Activated B cell treated with CpG ODN at 0.5 μM for 24 hours (primary cell): Measurements from ENCODE around the gene PPM1E. TPM values are rescaled to one million over a fixed set of nuclear protein-coding genes. Genes with fewer than 3 reads are reported as not detected.

ENCODE experiments used
- ATAC-seq: fragments of 200-7000 bp; cut with Tn5 transposase; one replicate; pipeline ENCODE4 v1.10.0; 2021; ENCODE audit warnings: low read depth, mild to moderate bottlenecking, moderate library complexity
- CTCF ChIA-PET: fragments of 350-600 bp; sonication (Branson Sonifier 250); formaldehyde crosslinking; loops from one replicate; lab custom pipeline; 2021; ENCODE audit warnings: antibody characterized with exemption; lab: Charles Lee
- POLR2A ChIA-PET: fragments of 350-600 bp; sonication (Branson Sonifier 250); formaldehyde crosslinking; loops from one replicate; lab custom pipeline; 2021; ENCODE audit warnings: antibody characterized with exemption; lab: Charles Lee
- DNase-seq: peaks from one replicate; pipeline ENCODE4 v3.0.0; 2022
- H3K27ac Mint-ChIP-seq: one replicate; pipeline ENCODE4 v1.8.0; 2020; ENCODE audit warnings: mixed read lengths
- H3K27me3 Mint-ChIP-seq: one replicate; pipeline ENCODE4 v1.8.0; 2021; ENCODE audit warnings: mixed read lengths
- H3K36me3 Mint-ChIP-seq: one replicate; pipeline ENCODE4 v1.8.0; 2021; ENCODE audit warnings: low read depth, mixed read lengths
- H3K4me1 Mint-ChIP-seq: one replicate; pipeline ENCODE4 v1.8.0; 2021; ENCODE audit warnings: mixed read lengths
- H3K4me3 Mint-ChIP-seq: one replicate; pipeline ENCODE4 v1.8.0; 2020; ENCODE audit warnings: mild to moderate bottlenecking, mixed read lengths
- H3K9me3 Mint-ChIP-seq: one replicate; pipeline ENCODE4 v1.8.0; 2020; ENCODE audit warnings: mixed read lengths
- CTCF ChIP-seq: fragments of 200-600 bp; IDR thresholded peaks from one replicate; pipeline ENCODE4 v1.8.0; 2022; ENCODE audit warnings: antibody characterized with exemption, mild to moderate bottlenecking
- intact Hi-C: fragments of 100-400 bp; cut with micrococcal nuclease; formaldehyde crosslinking; loops from one replicate; pipeline ENCODE4 v1.15.1; 2024
- total RNA-seq: library from RNA; stranded (reverse); gene quantifications from 2 replicates; pipeline ENCODE4 v1.2.3, GENCODE V29; 2022

The PPM1E gene
- total RNA-seq, 1 donor from 2014 or later, result 0.02 TPM

- Mint-ChIP-seq H3K9me3 (no peaks in the 10 kb centered on the region), H3K4me3 (no peak overlapping the region), H3K4me1 (no peaks in the 10 kb centered on the region), H3K27me3 (peaks cover 5% of the 10 kb centered on the region), H3K36me3 (no peaks in the 10 kb centered on the region), H3K27ac (no peak overlapping the region)
- CTCF ChIA-PET, result no interaction called here
- DNase-seq, result no peak
- ATAC-seq, result no peak
- intact Hi-C loops, result no loop called here
- TF ChIP-seq CTCF, result no peak
- POLR2A ChIA-PET, result no interaction called here
Measured at GRCh38 chr17:58818654-58819053, 63.0 kb downstream of the PPM1E start.

- H3K27ac Mint-ChIP-seq, result no peak overlapping the region
- no peaks in the 10 kb centered on the region for H3K36me3 Mint-ChIP-seq
- TF ChIP-seq CTCF, result no peak
- ChIA-PET POLR2A (no interaction called here), CTCF (no interaction called here)
- no peak for ATAC-seq
- H3K4me1 Mint-ChIP-seq, result no peaks in the 10 kb centered on the region
- H3K27me3 Mint-ChIP-seq, result peaks cover 7% of the 10 kb centered on the region
- DNase-seq, result no peak
- peaks cover 3% of the 10 kb centered on the region for H3K9me3 Mint-ChIP-seq
- H3K4me3 Mint-ChIP-seq, result no peak overlapping the region
- intact Hi-C loops, result no loop called here
Measured at GRCh38 chr17:58822148-58823050, 66.7 kb downstream of the PPM1E start.

GRCh38 chr17:58823051-58823525 is 67.4 kb downstream of the PPM1E start:
- Mint-ChIP-seq H3K4me1 (no peaks in the 10 kb centered on the region), H3K27me3 (peaks cover 7% of the 10 kb centered on the region), H3K36me3 (no peaks in the 10 kb centered on the region), H3K4me3 (no peak overlapping the region), H3K27ac (no peak overlapping the region), H3K9me3 (peaks cover 3% of the 10 kb centered on the region)
- DNase-seq (no peak), ATAC-seq (no peak)
- ChIA-PET CTCF (no interaction called here), POLR2A (no interaction called here)
- intact Hi-C loops, result no loop called here
- no peak for TF ChIP-seq CTCF

GRCh38 chr17:58829172-58829637 is 73.6 kb downstream of the PPM1E start:
- H3K4me1 Mint-ChIP-seq, result peaks cover 6% of the 10 kb centered on the region
- CTCF ChIA-PET, result no interaction called here
- H3K9me3 Mint-ChIP-seq, result peaks cover 9% of the 10 kb centered on the region
- no peak for TF ChIP-seq CTCF
- no peak overlapping the region for H3K27ac Mint-ChIP-seq
- H3K36me3 Mint-ChIP-seq, result no peaks in the 10 kb centered on the region
- H3K27me3 Mint-ChIP-seq, result peaks cover 17% of the 10 kb centered on the region
- no peak for DNase-seq
- no peak overlapping the region for H3K4me3 Mint-ChIP-seq
- intact Hi-C loops, result no loop called here
- POLR2A ChIA-PET, result no interaction called here
- no peak for ATAC-seq

GRCh38 chr17:58831780-58832179 is 76.1 kb downstream of the PPM1E start:
- ChIA-PET POLR2A (no interaction called here), CTCF (no interaction called here)
- Mint-ChIP-seq H3K27me3 (peaks cover 23% of the 10 kb centered on the region), H3K9me3 (peaks cover 6% of the 10 kb centered on the region), H3K4me1 (peaks cover 6% of the 10 kb centered on the region), H3K4me3 (no peak overlapping the region), H3K36me3 (no peaks in the 10 kb centered on the region), H3K27ac (no peak overlapping the region)
- intact Hi-C loops, result no loop called here
- no peak for TF ChIP-seq CTCF
- no peak for ATAC-seq
- DNase-seq, result no peak
